HG03060 (cell line): ENCODE data around the gene VWC2L.

Experiments used
- ATAC-seq: cut with Tn5 transposase; IDR thresholded peaks from one replicate; pipeline ENCODE4 v1.9.1; 2021; ENCODE audit warnings: low read depth, moderate number of reproducible peaks; ENCODE audit not compliant: unreplicated experiment

VWC2L gene

GRCh38 chr2:214410918-214411554, at the start of gene VWC2L:
Gene VWC2L (plus strand): TSS chr2:214411054. CDS start chr2:214414194, 3,140 bp downstream.
- no peak for ATAC-seq

- ATAC-seq: no peak
Observed at GRCh38 chr2:214361116-214361515, 49.7 kb upstream of the VWC2L start.

GRCh38 chr2:214365549-214365948, 45.3 kb upstream of the VWC2L start:
- ATAC-seq: no peak

GRCh38 chr2:214367171-214367570, 43.7 kb upstream of the VWC2L start:
- ATAC-seq: no peak

- ATAC-seq: no peak
Observed at GRCh38 chr2:214376618-214377285, 34.1 kb upstream of the VWC2L start.

- no peak for ATAC-seq
Observed at GRCh38 chr2:214377286-214377624, 33.6 kb upstream of the VWC2L start.

- no peak for ATAC-seq
Observed at GRCh38 chr2:214378455-214379103, 32.3 kb upstream of the VWC2L start.

GRCh38 chr2:214379227-214379626, 31.6 kb upstream of the VWC2L start:
- ATAC-seq: no peak

GRCh38 chr2:214380681-214381080, 30.2 kb upstream of the VWC2L start:
- no peak for ATAC-seq

- no peak for ATAC-seq
Observed at GRCh38 chr2:214382229-214382628, 28.6 kb upstream of the VWC2L start.

GRCh38 chr2:214386720-214387119, 24.1 kb upstream of the VWC2L start:
- ATAC-seq: no peak

- ATAC-seq: no peak
Observed at GRCh38 chr2:214389334-214389733, 21.5 kb upstream of the VWC2L start.

- no peak for ATAC-seq
Observed at GRCh38 chr2:214393796-214394195, 17.1 kb upstream of the VWC2L start.

GRCh38 chr2:214395040-214395439, 15.8 kb upstream of the VWC2L start:
- no peak for ATAC-seq

GRCh38 chr2:214401580-214401979, 9.3 kb upstream of the VWC2L start:
- ATAC-seq: no peak

- ATAC-seq: no peak
Observed at GRCh38 chr2:214410128-214410775, 602 bp upstream of the VWC2L start.

GRCh38 chr2:214412679-214413078, 1.8 kb downstream of the VWC2L start:
- ATAC-seq: no peak

- no peak for ATAC-seq
Observed at GRCh38 chr2:214436470-214436869, 25.6 kb downstream of the VWC2L start.

GRCh38 chr2:214450118-214450894, 39.5 kb downstream of the VWC2L start:
- ATAC-seq: no peak

- ATAC-seq: no peak
Observed at GRCh38 chr2:214451516-214452275, 40.8 kb downstream of the VWC2L start.
